B cell (primary cell): ENCODE results near the gene MAP3K1. TPM values are rescaled to one million over a fixed set of nuclear protein-coding genes. Genes with fewer than 3 reads are reported as not detected.

Experiments
- ATAC-seq: fragments of 200-7000 bp; cut with Tn5 transposase; one replicate; pipeline ENCODE4 v1.10.0; 2021; ENCODE audit warnings: low read depth, mild to moderate bottlenecking, moderate number of reproducible peaks, moderate library complexity
- CTCF ChIA-PET: fragments of 350-600 bp; sonication (Branson Sonifier 250); formaldehyde crosslinking; loops from one replicate; lab custom pipeline; 2021; ENCODE audit warnings: antibody characterized with exemption, inconsistent platforms; lab: Charles Lee
- POLR2A ChIA-PET: fragments of 350-600 bp; sonication (Branson Sonifier 250); formaldehyde crosslinking; loops from one replicate; lab custom pipeline; 2021; ENCODE audit warnings: antibody characterized with exemption; lab: Charles Lee
- DNase-seq: peaks from one replicate; pipeline ENCODE4 v3.0.0; 2013
- H2AFZ ChIP-seq: 2 replicates; pipeline ENCODE4 v1.6.1; 2012; ENCODE audit warnings: mild to moderate bottlenecking, low read depth, low read length; ENCODE audit not compliant: insufficient read depth, poor library complexity, severe bottlenecking
- H3K27ac ChIP-seq, 2 donors: 1 replicate in 1 of 2; 2 replicates in 1 of 2; pipeline ENCODE4 v1.5.1; 2012 to 2013; ENCODE audit warnings: low read length in 2 of 2, mild to moderate bottlenecking in 2 of 2, moderate library complexity in 1 of 2
- H3K27me3 ChIP-seq, 4 experiments: fragments of 200-600 bp in 1 of 4; sonication (generic) in 1 of 4; replicated peaks in 1 of 4; 1 replicate in 2 of 4; 2 replicates in 2 of 4; pipeline versions ENCODE4 v1.6.1 to v1.7.0; 2013 to 2016; ENCODE audit warnings: low read length in 3 of 4, mild to moderate bottlenecking in 2 of 4, mixed read lengths in 1 of 4, moderate library complexity in 1 of 4; ENCODE audit not compliant: insufficient read depth in 4 of 4, control insufficient read depth in 3 of 4; ENCODE audit errors: control extremely low read depth in 1 of 4
- H3K36me3 ChIP-seq, 2 experiments: replicated peaks in 1 of 2; 1 replicate in 1 of 2; 2 replicates in 1 of 2; pipeline versions ENCODE4 v1.6.1 to v1.7.1; 2013; ENCODE audit warnings: low read length in 1 of 2; ENCODE audit not compliant: insufficient read depth in 2 of 2, control insufficient read depth in 1 of 2; ENCODE audit errors: control extremely low read depth in 1 of 2, extremely low read depth in 1 of 2
- H3K4me1 ChIP-seq, 2 donors: fragments of 200-600 bp in 1 of 2; sonication (generic) in 1 of 2; 1 replicate in 1 of 2; 2 replicates in 1 of 2; pipeline versions ENCODE4 v1.5.1 to v1.6.1; 2013 to 2017; ENCODE audit warnings: low read length in 2 of 2; ENCODE audit not compliant: control insufficient read depth in 2 of 2, insufficient read depth in 2 of 2
- H3K4me2 ChIP-seq: replicated peaks from 2 replicates; pipeline ENCODE3; 2012; ENCODE audit warnings: mild to moderate bottlenecking, low read depth, low read length; ENCODE audit not compliant: poor library complexity, severe bottlenecking
- H3K4me3 ChIP-seq, 5 experiments: fragments of 200-600 bp in 1 of 5; sonication (generic) in 1 of 5; 1 replicate in 3 of 5; 2 replicates in 2 of 5; pipeline versions ENCODE4 v1.5.1 to v1.7.0; 2011 to 2016; ENCODE audit warnings: low read length in 4 of 5, mild to moderate bottlenecking in 4 of 5, low read depth in 2 of 5, control low read depth in 1 of 5, moderate library complexity in 1 of 5; ENCODE audit not compliant: insufficient read depth in 1 of 5; ENCODE audit errors: control extremely low read depth in 1 of 5, extremely low read depth in 1 of 5
- H3K79me2 ChIP-seq: fragments of 200-600 bp; sonication (generic); one replicate; pipeline ENCODE4 v1.6.0; 2016; ENCODE audit warnings: low read length; ENCODE audit not compliant: control insufficient read depth, insufficient read depth
- H3K9ac ChIP-seq: fragments of 200-600 bp; sonication (generic); 2 replicates; pipeline ENCODE4 v1.6.1; 2017; ENCODE audit warnings: mild to moderate bottlenecking, low read length, moderate library complexity
- H3K9me3 ChIP-seq, 3 donors: one replicate each; pipeline versions ENCODE4 v1.6.1 to v1.7.1; 2013; ENCODE audit warnings: low read length in 2 of 3; ENCODE audit not compliant: control insufficient read depth in 2 of 3, insufficient read depth in 1 of 3; ENCODE audit errors: control extremely low read depth in 1 of 3
- H4K20me1 ChIP-seq: 2 replicates; pipeline ENCODE4 v1.6.0; 2012; ENCODE audit warnings: mild to moderate bottlenecking, low read length; ENCODE audit not compliant: insufficient read depth, control insufficient read depth, poor library complexity, severe bottlenecking
- H3K27ac Mint-ChIP-seq: one replicate; pipeline ENCODE4 v1.8.0; 2021; ENCODE audit warnings: mixed read lengths
- H3K27me3 Mint-ChIP-seq: one replicate; pipeline ENCODE4 v1.8.0; 2021; ENCODE audit warnings: mixed read lengths
- H3K4me1 Mint-ChIP-seq: one replicate; pipeline ENCODE4 v1.8.0; 2021; ENCODE audit warnings: mixed read lengths
- H3K4me3 Mint-ChIP-seq: one replicate; pipeline ENCODE4 v1.8.0; 2021; ENCODE audit warnings: mixed read lengths
- H3K9me3 Mint-ChIP-seq: one replicate; pipeline ENCODE4 v1.8.0; 2022; ENCODE audit warnings: mixed read lengths; ENCODE audit not compliant: insufficient read depth
- CTCF ChIP-seq: fragments of 200-600 bp; IDR thresholded peaks from one replicate; pipeline ENCODE4 v1.8.0; 2022; ENCODE audit warnings: antibody characterized with exemption, mild to moderate bottlenecking
- EZH2 ChIP-seq: IDR thresholded peaks from 2 replicates; pipeline ENCODE4 v1.6.1; 2012; ENCODE audit warnings: borderline replicate concordance, low read depth, mild to moderate bottlenecking, moderate library complexity, low read length; ENCODE audit not compliant: insufficient read depth, poor library complexity, severe bottlenecking
- WGBS: methylation state at CpG from one replicate; pipeline ENCODE4 v1.1.5; 2013; ENCODE audit warnings: missing lambda C conversion rate; ENCODE audit not compliant: insufficient coverage; 5-methylcytosine and 5-hydroxymethylcytosine counted together
- intact Hi-C: fragments of 100-400 bp; cut with micrococcal nuclease; formaldehyde crosslinking; loops from one replicate; pipeline ENCODE4 v1.10.0; 2022
- polyA plus RNA-seq: library from polyadenylated mRNA; depleted of rRNA; stranded (reverse); fragments of >200 nt; gene quantifications from 2 replicates; pipeline ENCODE4 v1.2.3, GENCODE V29; 2012
- total RNA-seq, 2 donors: library from RNA; stranded (reverse); fragments of 120-200 nt in 1 of 2; gene quantifications; 1 replicate in 1 of 2; 2 replicates in 1 of 2; pipeline versions ENCODE4 v1.2.3 to v1.2.4, GENCODE V29; 2013 to 2022

MAP3K1 gene
- total and polyA plus RNA-seq, 2 donors (not counting 1 experiment from before 2014, with no cell fraction given) = 51.7 to 160 TPM

- H3K4me2 ChIP-seq = peak within 1 kb of the TSS; percentile 83
- H3K27me3 ChIP-seq = no peaks in the 10 kb centered on the region
- POLR2A ChIA-PET = interaction anchor here (1.0 to 2.6 kb wide), 2 partner anchors 41 to 264 kb away, joined by 3 to 16 read pairs; partner anchors contain the start of gene GPBP1
- intact Hi-C loops = loop anchor here (1.0 kb wide), 4 partner anchors 8 to 1551 kb away; partner anchors contain the start of genes MIER3 and PLK2
- peak within 1 kb of the TSS; percentile 94 for H3K9ac ChIP-seq
- no peaks in the 10 kb centered on the region for H3K36me3 ChIP-seq
- Mint-ChIP-seq H3K4me3 (peak within 1 kb of the TSS; percentile 93), H3K27me3 (no peaks in the 10 kb centered on the region), H3K27ac (peak within 1 kb of the TSS; percentile 91), H3K4me1 (peaks cover 21% of the 10 kb centered on the region), H3K9me3 (peaks cover 2% of the 10 kb centered on the region)
- ATAC-seq (peak; percentile 83), DNase-seq (peak; percentile 94)
- H4K20me1 ChIP-seq = no peaks in the 10 kb centered on the region
- H3K4me3 ChIP-seq = peak within 1 kb of the TSS; percentile 88 to 99 (median 97)
- H3K9me3 ChIP-seq = peaks cover 0 to 2% (median 2%) of the 10 kb centered on the region in 3 donors
- H3K79me2 ChIP-seq = no peaks in the 10 kb centered on the region
- CTCF ChIA-PET = interaction anchor here (0.8 to 2.3 kb wide), 6 partner anchors 8 to 320 kb away, joined by 3 to 16 read pairs (median 6); partner anchors contain the start of gene GPBP1
- peak within 1 kb of the TSS; percentile 93 for H2AFZ ChIP-seq
- peak within 1 kb of the TSS; percentile 78 to 93 for H3K27ac ChIP-seq
- TF ChIP-seq EZH2 (no peak), CTCF (no peak)
- peaks cover 12 to 22% of the 10 kb centered on the region in 2 donors for H3K4me1 ChIP-seq
- WGBS = under 1% methylated on average over 77 of the region's 84 CpGs
Observed at GRCh38 chr5:56909294-56910209, 94.2 kb downstream of the MAP3K1 start, which contains the start of gene SETD9. Gene SETD9, plus strand, starts transcription at chr5:56909596. Its CDS starts 50 bp downstream, at chr5:56909646.
